Adrenal gland (tissue), 12 donors: ENCODE measurements around the gene HTR3C. TPM values are rescaled to one million over a fixed set of nuclear protein-coding genes. Genes with fewer than 3 reads are reported as not detected.
A peak's percentile ranks its signal among the peaks of the same experiment; 100 is the strongest.

Source experiments
- DNase-seq, 7 donors: peaks; one replicate each; pipeline ENCODE4 v3.0.0-alpha.2; 2019 to 2020
- H3K27ac ChIP-seq, 5 donors: fragments of 200-600 bp; sonication (generic) in 4 of 5; 1 replicate in 3 of 5; 2 replicates in 2 of 5; pipeline versions ENCODE4 v1.5.1 to v1.8.0; 2016 to 2020; ENCODE audit warnings: mild to moderate bottlenecking in 1 of 5
- H3K27me3 ChIP-seq: fragments of 200-600 bp; 2 replicates; pipeline ENCODE4 v1.8.0; 2021
- H3K36me3 ChIP-seq, 2 donors: fragments of 200-600 bp; replicated peaks in 1 of 2; 1 replicate in 1 of 2; 2 replicates in 1 of 2; pipeline versions ENCODE4 v1.5.1 to v1.8.0; 2018 to 2022
- H3K4me1 ChIP-seq, 2 donors: fragments of 200-600 bp; replicated peaks in 1 of 2; 1 replicate in 1 of 2; 2 replicates in 1 of 2; pipeline versions ENCODE4 v1.5.1 to v1.8.0; 2018 to 2021
- H3K4me3 ChIP-seq, 4 donors: fragments of 200-600 bp; sonication (generic) in 3 of 4; one replicate each; pipeline ENCODE4 v1.5.1; 2016 to 2018
- H3K9me3 ChIP-seq, 3 donors: fragments of 200-600 bp; sonication (generic) in 1 of 3; replicated peaks in 1 of 3; 1 replicate in 2 of 3; 2 replicates in 1 of 3; pipeline versions ENCODE4 v1.5.1 to v1.8.0; 2016 to 2021
- POLR2A ChIP-seq, 2 donors: fragments of 450-650 bp; IDR thresholded peaks; one replicate each; pipeline ENCODE4 v1.6.1; 2017; ENCODE audit warnings: antibody characterized with exemption in 2 of 2, mild to moderate bottlenecking in 2 of 2, moderate library complexity in 1 of 2
- WGBS, 4 donors: extraction: QIAGEN DNeasy Blood & Tissue Kit in 2 of 4; methylation state at CpG; one replicate each; pipeline versions ENCODE4 v1.1.5 to v1.1.7; 2013 to 2017; 5-methylcytosine and 5-hydroxymethylcytosine counted together
- intact Hi-C, 2 donors: fragments of 100-400 bp; cut with DNase I; formaldehyde crosslinking; loops; one replicate each; pipeline versions ENCODE4 v1.14.1 to v1.15.0; 2022 to 2023
- polyA plus RNA-seq, 3 donors: library from polyadenylated mRNA; stranded (reverse); fragments of 200-250 nt in 2 of 3; fragments of 350-450 nt in 1 of 3; fragmentation: Illumina TruSeq in 1 of 3; extraction: RNeasy Lipid Tissue Mini Kit (QIAGEN cat#74804) in 1 of 3; gene quantifications; one replicate each; pipeline ENCODE4 v1.2.3, GENCODE V29; 2013 to 2014
- total RNA-seq, 9 donors: library from RNA; depleted of rRNA in 4 of 9; stranded (reverse); fragments of >200 nt in 4 of 9; fragments of 120-200 nt in 1 of 9; fragmentation: NEBNext Ultra II Directional in 1 of 9; extraction: Animal tissue kit (Norgen Biotek cat#: 25700) in 1 of 9; gene quantifications; one replicate each; pipeline versions ENCODE4 v1.1.0 to v1.2.4, GENCODE V29; 2013 to 2023
- TF ChIP-seq, protein P1 (sequence below), 6 experiments: fragments of 450-650 bp in 4 of 6; fragments of 200-600 bp in 2 of 6; sonication (generic) in 1 of 6; IDR thresholded peaks; 1 replicate in 5 of 6; 2 replicates in 1 of 6; pipeline versions ENCODE4 v1.5.1 to v1.8.0; 2016 to 2021; ENCODE audit warnings: antibody characterized with exemption in 6 of 6, mild to moderate bottlenecking in 2 of 6, moderate library complexity in 1 of 6
- donor health status: healthy with polysubstance abuse.
- donor health status: Bipolar disorder and iron deficiency.
- donor health status: DM: yes; HTN: yes; CAD: no.
- donor health status: DM: no; HTN: no; CAD: no.
- donor health status: DM: no; HTN: no; CAD: no.
- donor health status: DM: yes; HTN: yes; CAD: no.

The HTR3C gene
- total and polyA plus RNA-seq, 12 donors: 0.03 TPM; not detected in 11

- no peak for DNase-seq
- Histone ChIP-seq H3K27ac (no peak overlapping the region), H3K4me1 (no peaks in the 10 kb centered on the region), H3K4me3 (no peak overlapping the region), H3K27me3 (no peaks in the 10 kb centered on the region), H3K9me3 (no peaks in the 10 kb centered on the region), H3K36me3 (no peaks in the 10 kb centered on the region)
- TF ChIP-seq POLR2A (IDR thresholded peaks at IDR 0.05): no peak
- TF ChIP-seq, protein P1, sequence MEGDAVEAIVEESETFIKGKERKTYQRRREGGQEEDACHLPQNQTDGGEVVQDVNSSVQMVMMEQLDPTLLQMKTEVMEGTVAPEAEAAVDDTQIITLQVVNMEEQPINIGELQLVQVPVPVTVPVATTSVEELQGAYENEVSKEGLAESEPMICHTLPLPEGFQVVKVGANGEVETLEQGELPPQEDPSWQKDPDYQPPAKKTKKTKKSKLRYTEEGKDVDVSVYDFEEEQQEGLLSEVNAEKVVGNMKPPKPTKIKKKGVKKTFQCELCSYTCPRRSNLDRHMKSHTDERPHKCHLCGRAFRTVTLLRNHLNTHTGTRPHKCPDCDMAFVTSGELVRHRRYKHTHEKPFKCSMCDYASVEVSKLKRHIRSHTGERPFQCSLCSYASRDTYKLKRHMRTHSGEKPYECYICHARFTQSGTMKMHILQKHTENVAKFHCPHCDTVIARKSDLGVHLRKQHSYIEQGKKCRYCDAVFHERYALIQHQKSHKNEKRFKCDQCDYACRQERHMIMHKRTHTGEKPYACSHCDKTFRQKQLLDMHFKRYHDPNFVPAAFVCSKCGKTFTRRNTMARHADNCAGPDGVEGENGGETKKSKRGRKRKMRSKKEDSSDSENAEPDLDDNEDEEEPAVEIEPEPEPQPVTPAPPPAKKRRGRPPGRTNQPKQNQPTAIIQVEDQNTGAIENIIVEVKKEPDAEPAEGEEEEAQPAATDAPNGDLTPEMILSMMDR (IDR thresholded peaks at IDR 0.05): no peak
- 51 to 63% (median 56%) methylated on average over 7 of the region's 7 CpGs for WGBS, 4 donors
- intact Hi-C loops: no loop called here
Observed at GRCh38 chr3:184059424-184059823, 6.6 kb downstream of the HTR3C start.

GRCh38 chr3:184062637-184063036, 9.8 kb downstream of the HTR3C start:
- Histone ChIP-seq H3K27ac (no peak overlapping the region), H3K9me3 (no peaks in the 10 kb centered on the region), H3K4me1 (no peaks in the 10 kb centered on the region), H3K27me3 (no peaks in the 10 kb centered on the region), H3K4me3 (no peak overlapping the region), H3K36me3 (no peaks in the 10 kb centered on the region)
- no peak for DNase-seq
- TF ChIP-seq, protein P1 (IDR thresholded peaks at IDR 0.05): no peak
- no peak for TF ChIP-seq POLR2A (IDR thresholded peaks at IDR 0.05)
- intact Hi-C loops: no loop called here

DNA sequence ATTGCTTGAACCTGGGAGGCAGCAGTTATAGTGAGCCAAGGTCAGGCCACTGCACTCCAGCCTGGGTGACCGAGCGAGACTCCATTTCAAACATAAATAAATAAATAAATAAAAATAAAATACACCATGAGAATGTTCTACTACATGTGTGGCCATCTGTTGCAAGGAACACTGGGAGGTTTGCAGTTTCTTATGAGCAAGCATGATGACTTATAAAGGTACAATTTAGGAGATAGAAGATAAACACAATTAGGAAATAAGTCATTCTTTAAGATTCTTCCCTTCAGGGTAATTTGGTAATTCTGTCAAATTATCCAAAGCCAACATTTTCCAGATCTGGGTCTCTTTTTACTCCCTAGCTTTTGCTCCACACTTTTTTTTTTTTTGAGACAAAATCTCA, 13.4 kb downstream of the HTR3C start:
- Histone ChIP-seq H3K27me3 (no peaks in the 10 kb centered on the region), H3K4me3 (no peak overlapping the region), H3K4me1 (no peaks in the 10 kb centered on the region), H3K27ac (no peak overlapping the region), H3K36me3 (no peaks in the 10 kb centered on the region), H3K9me3 (no peaks in the 10 kb centered on the region)
- WGBS, 4 donors: 69 to 78% (median 74%) methylated on average over 2 of the region's 2 CpGs
- intact Hi-C loops: no loop called here
- DNase-seq: no peak
- TF ChIP-seq, protein P1 (IDR thresholded peaks at IDR 0.05): no peak
- TF ChIP-seq POLR2A (IDR thresholded peaks at IDR 0.05): no peak

GRCh38 chr3:184067573-184068055, 14.8 kb downstream of the HTR3C start:
- no peak for TF ChIP-seq POLR2A (IDR thresholded peaks at IDR 0.05)
- TF ChIP-seq, protein P1 (IDR thresholded peaks at IDR 0.05): no peak
- DNase-seq: peak in 1 of 7 donors; percentile 13
- Histone ChIP-seq H3K4me1 (no peaks in the 10 kb centered on the region), H3K27me3 (no peaks in the 10 kb centered on the region), H3K9me3 (no peaks in the 10 kb centered on the region), H3K4me3 (no peak overlapping the region), H3K27ac (no peak overlapping the region), H3K36me3 (no peaks in the 10 kb centered on the region)
- intact Hi-C loops: no loop called here
- 68 to 75% (median 72%) methylated on average over 6 of the region's 6 CpGs for WGBS, 4 donors
